Measurements from ENCODE around the gene MST1. TPM values are rescaled to one million over a fixed set of nuclear protein-coding genes. Genes with fewer than 3 reads are reported as not detected.

Gene MST1
- total and polyA plus RNA-seq, 2 donors (not counting 1 experiment from before 2014, with no cell fraction given), result 3.5 to 6.6 TPM

GRCh38 chr3:49634736-49635135 is 54.5 kb downstream of the MST1 start:
- Histone ChIP-seq H3K4me1 (ENCODE audit: control insufficient read depth, extremely low read depth, insufficient read depth, low read length) (no peaks in the 10 kb centered on the region), H4K20me1 (ENCODE audit: control insufficient read depth, extremely low read depth, insufficient read depth, low read length) (no peaks in the 10 kb centered on the region), H3K9ac (ENCODE audit: insufficient read depth, low read length) (no peak overlapping the region), H3K36me3 (ENCODE audit: control insufficient read depth, insufficient read depth, low read length) (no peaks in the 10 kb centered on the region), H3K27me3 (ENCODE audit: control insufficient read depth, insufficient read depth, low read length) (peaks cover 5% of the 10 kb centered on the region), H3K4me3 (replicated peaks in 1 of 4; ENCODE audit: control extremely low read depth in 1 of 4, insufficient read depth in 1 of 4, low read depth in 3 of 4, low read length in 4 of 4) (no peak overlapping the region), H3K4me2 (ENCODE audit: extremely low read depth, insufficient read depth, low read length) (no peak overlapping the region), H3K27ac (ENCODE audit: insufficient read depth, low read length) (no peak overlapping the region), H2AFZ (ENCODE audit: low read length) (no peak overlapping the region), H3K79me2 (ENCODE audit: control insufficient read depth, insufficient read depth, low read length) (no peaks in the 10 kb centered on the region), H3K9me3 (ENCODE audit: control insufficient read depth, insufficient read depth, low read depth, low read length) (no peaks in the 10 kb centered on the region)
- no peak for DNase-seq (ENCODE audit: low read depth in 2 of 2)
- TF ChIP-seq CTCF (conservative IDR thresholded peaks at IDR 0.05 in 1 of 2, IDR thresholded peaks at IDR 0.05 in 1 of 2; ENCODE audit: low read depth in 1 of 2, low read length in 2 of 2) (no peak), EZH2 (IDR thresholded peaks at IDR 0.05; ENCODE audit: low read length, missing control alignments) (no peak)

Other genes with a start within 250 kb of the MST1 start
- 19.8 and 48.7 TPM in 2 replicates for gene DAG1, start 219.2 kb downstream of the MST1 start, total RNA-seq
- gene DAG1, start 219.2 kb downstream of the MST1 start, polyA plus RNA-seq, result 48.7 and 49.8 TPM in 2 replicates
- under 0.01 TPM in 2 replicates for gene BSN, start 135.0 kb downstream of the MST1 start, total RNA-seq
- gene BSN, start 135.0 kb downstream of the MST1 start, polyA plus RNA-seq, result 0.01 TPM in 2 replicates
- 110 and 137 TPM in 2 replicates for gene APEH, start 15.1 kb downstream of the MST1 start, total RNA-seq
- 52.6 and 75.7 TPM in 2 replicates for gene APEH, start 15.1 kb downstream of the MST1 start, polyA plus RNA-seq
- gene RNF123, start 83 bp upstream of the MST1 start, total RNA-seq, result 19.5 and 27.1 TPM in 2 replicates
- gene RNF123, start 83 bp upstream of the MST1 start, polyA plus RNA-seq, result 16.5 and 21.8 TPM in 2 replicates
- under 0.01 and 0.33 TPM in 2 replicates for gene AMIGO3, start 30.2 kb upstream of the MST1 start, total RNA-seq
- 0.17 TPM in 1 of 2 replicates, not detected in the other for gene AMIGO3, start 30.2 kb upstream of the MST1 start, polyA plus RNA-seq
- 13.6 and 14.4 TPM in 2 replicates for gene GMPPB, start 34.5 kb upstream of the MST1 start, total RNA-seq
- gene GMPPB, start 34.5 kb upstream of the MST1 start, polyA plus RNA-seq, result 13.7 and 18.3 TPM in 2 replicates
- 28.8 and 30.2 TPM in 2 replicates for gene IP6K1, start 97.1 kb upstream of the MST1 start, total RNA-seq
- 38.8 and 45.4 TPM in 2 replicates for gene IP6K1, start 97.1 kb upstream of the MST1 start, polyA plus RNA-seq
- gene CDHR4, start 110.4 kb upstream of the MST1 start, total RNA-seq, result under 0.01 TPM in 1 of 2 replicates, not detected in the other
- gene CDHR4, start 110.4 kb upstream of the MST1 start, polyA plus RNA-seq, result not detected in 2 replicates
- 3.3 and 7.3 TPM in 2 replicates for gene INKA1, start 113.8 kb upstream of the MST1 start, total RNA-seq
- gene INKA1, start 113.8 kb upstream of the MST1 start, polyA plus RNA-seq, result 2.9 and 6.5 TPM in 2 replicates
- gene UBA7, start 124.5 kb upstream of the MST1 start, total RNA-seq, result 50.1 and 57.1 TPM in 2 replicates
- 22.8 and 33.7 TPM in 2 replicates for gene UBA7, start 124.5 kb upstream of the MST1 start, polyA plus RNA-seq
- gene TRAIP, start 167.1 kb upstream of the MST1 start, total RNA-seq, result 0.77 and 2.0 TPM in 2 replicates
- gene TRAIP, start 167.1 kb upstream of the MST1 start, polyA plus RNA-seq, result 2.5 and 7.0 TPM in 2 replicates
- not detected in 2 replicates for gene CAMKV, start 180.4 kb upstream of the MST1 start, total RNA-seq
- 0.06 TPM in 1 of 2 replicates, not detected in the other for gene CAMKV, start 180.4 kb upstream of the MST1 start, polyA plus RNA-seq
- 1.5 and 3.0 TPM in 2 replicates for gene MST1R, start 214.4 kb upstream of the MST1 start, total RNA-seq
- gene MST1R, start 214.4 kb upstream of the MST1 start, polyA plus RNA-seq, result 0.52 and 1.2 TPM in 2 replicates
- 11.8 and 12.2 TPM in 2 replicates for gene MON1A, start 240.3 kb upstream of the MST1 start, total RNA-seq
- 6.7 and 9.3 TPM in 2 replicates for gene MON1A, start 240.3 kb upstream of the MST1 start, polyA plus RNA-seq